DND-41 (cell line): ENCODE measurements around the gene FAM13A.

Experiments used
- CTCF ChIP-seq: IDR thresholded peaks from 2 replicates; pipeline ENCODE4 v1.5.1; 2012; ENCODE audit warnings: borderline replicate concordance, low read length, moderate library complexity, mild to moderate bottlenecking; ENCODE audit not compliant: poor library complexity, severe bottlenecking; ENCODE audit errors: extremely low read depth
- EZH2 ChIP-seq: IDR thresholded peaks from 3 replicates; pipeline ENCODE4 v1.6.1; 2012; ENCODE audit warnings: borderline replicate concordance, low read depth, mild to moderate bottlenecking, moderate library complexity, low read length, inconsistent platforms; ENCODE audit not compliant: severe bottlenecking

DNA sequence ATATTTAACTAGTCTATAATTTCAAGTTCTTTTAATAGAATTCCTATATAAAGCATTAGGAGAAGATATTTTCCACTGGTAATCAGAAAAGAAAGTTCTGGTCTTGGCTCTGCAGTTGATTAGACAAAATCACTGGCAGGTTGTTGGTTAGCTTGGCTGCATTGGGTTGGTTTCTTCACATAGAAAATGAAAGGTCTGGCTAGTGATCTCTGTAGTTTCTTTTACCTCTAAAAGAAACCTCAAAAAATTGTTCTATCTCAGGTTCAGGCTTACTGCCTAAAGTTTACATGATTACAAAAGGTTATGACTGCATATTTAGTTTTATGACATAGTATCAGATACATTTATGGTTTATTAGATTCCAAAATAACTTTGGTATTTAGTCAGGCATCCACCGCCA is 263.5 kb downstream of the FAM13A start:
- no peak for TF ChIP-seq CTCF
- TF ChIP-seq EZH2: no peak
